ENCODE measurements around the gene CCDC88B. TPM values are rescaled to one million over a fixed set of nuclear protein-coding genes. Genes with fewer than 3 reads are reported as not detected.

CCDC88B gene
- total RNA-seq, 1 experiment from 2014 or later: 17.1 TPM

DNA sequence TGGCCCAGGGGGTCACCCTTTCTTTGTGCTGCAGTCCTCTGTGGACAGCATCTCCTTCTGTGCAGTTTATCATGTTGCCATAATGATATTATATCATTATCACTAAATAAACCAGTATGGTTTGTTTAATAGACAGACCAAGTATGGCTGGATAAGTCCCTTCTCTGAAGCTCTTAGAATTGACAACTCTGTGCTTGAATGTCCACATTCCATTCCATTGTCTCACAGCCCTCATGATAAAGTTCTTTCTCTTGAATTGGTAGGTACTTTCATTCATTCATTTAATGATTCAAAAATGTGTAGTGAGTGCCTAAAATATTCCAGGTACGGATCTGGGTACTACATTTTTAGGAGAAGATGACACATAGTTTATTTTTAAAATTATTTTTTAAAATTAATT, 26.7 kb downstream of the CCDC88B start:
- H3K4me3 ChIP-seq (ENCODE audit: low read depth in 2 of 2, low read length in 2 of 2): no peak overlapping the region
- no peaks in the 10 kb centered on the region for H3K27me3 ChIP-seq (ENCODE audit: control insufficient read depth, insufficient read depth, low read length)
- H3K9me3 ChIP-seq (ENCODE audit: control insufficient read depth, insufficient read depth, low read depth, low read length): no peaks in the 10 kb centered on the region
- in situ Hi-C loops (cut with HindIII; ENCODE audit: low pct_unique_long_range_greater_than_20kb, low sequenced_read_pairs) (no loop called here), intact Hi-C loops (cut with micrococcal nuclease; ENCODE audit: unreplicated experiment) (no loop called here)
- TF ChIP-seq POLR2AphosphoS5 (IDR thresholded peaks at IDR 0.05; ENCODE audit: low read depth, low read length): no peak
- TF ChIP-seq TCF7L2 (IDR thresholded peaks at IDR 0.05; ENCODE audit: low read depth, low read length): no peak
- TF ChIP-seq, protein P1, sequence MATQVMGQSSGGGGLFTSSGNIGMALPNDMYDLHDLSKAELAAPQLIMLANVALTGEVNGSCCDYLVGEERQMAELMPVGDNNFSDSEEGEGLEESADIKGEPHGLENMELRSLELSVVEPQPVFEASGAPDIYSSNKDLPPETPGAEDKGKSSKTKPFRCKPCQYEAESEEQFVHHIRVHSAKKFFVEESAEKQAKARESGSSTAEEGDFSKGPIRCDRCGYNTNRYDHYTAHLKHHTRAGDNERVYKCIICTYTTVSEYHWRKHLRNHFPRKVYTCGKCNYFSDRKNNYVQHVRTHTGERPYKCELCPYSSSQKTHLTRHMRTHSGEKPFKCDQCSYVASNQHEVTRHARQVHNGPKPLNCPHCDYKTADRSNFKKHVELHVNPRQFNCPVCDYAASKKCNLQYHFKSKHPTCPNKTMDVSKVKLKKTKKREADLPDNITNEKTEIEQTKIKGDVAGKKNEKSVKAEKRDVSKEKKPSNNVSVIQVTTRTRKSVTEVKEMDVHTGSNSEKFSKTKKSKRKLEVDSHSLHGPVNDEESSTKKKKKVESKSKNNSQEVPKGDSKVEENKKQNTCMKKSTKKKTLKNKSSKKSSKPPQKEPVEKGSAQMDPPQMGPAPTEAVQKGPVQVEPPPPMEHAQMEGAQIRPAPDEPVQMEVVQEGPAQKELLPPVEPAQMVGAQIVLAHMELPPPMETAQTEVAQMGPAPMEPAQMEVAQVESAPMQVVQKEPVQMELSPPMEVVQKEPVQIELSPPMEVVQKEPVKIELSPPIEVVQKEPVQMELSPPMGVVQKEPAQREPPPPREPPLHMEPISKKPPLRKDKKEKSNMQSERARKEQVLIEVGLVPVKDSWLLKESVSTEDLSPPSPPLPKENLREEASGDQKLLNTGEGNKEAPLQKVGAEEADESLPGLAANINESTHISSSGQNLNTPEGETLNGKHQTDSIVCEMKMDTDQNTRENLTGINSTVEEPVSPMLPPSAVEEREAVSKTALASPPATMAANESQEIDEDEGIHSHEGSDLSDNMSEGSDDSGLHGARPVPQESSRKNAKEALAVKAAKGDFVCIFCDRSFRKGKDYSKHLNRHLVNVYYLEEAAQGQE (IDR thresholded peaks at IDR 0.05; ENCODE audit: insufficient read depth in 1 of 2, low read depth in 2 of 2, low read length in 1 of 2): no peak
- TF ChIP-seq, protein P2, sequence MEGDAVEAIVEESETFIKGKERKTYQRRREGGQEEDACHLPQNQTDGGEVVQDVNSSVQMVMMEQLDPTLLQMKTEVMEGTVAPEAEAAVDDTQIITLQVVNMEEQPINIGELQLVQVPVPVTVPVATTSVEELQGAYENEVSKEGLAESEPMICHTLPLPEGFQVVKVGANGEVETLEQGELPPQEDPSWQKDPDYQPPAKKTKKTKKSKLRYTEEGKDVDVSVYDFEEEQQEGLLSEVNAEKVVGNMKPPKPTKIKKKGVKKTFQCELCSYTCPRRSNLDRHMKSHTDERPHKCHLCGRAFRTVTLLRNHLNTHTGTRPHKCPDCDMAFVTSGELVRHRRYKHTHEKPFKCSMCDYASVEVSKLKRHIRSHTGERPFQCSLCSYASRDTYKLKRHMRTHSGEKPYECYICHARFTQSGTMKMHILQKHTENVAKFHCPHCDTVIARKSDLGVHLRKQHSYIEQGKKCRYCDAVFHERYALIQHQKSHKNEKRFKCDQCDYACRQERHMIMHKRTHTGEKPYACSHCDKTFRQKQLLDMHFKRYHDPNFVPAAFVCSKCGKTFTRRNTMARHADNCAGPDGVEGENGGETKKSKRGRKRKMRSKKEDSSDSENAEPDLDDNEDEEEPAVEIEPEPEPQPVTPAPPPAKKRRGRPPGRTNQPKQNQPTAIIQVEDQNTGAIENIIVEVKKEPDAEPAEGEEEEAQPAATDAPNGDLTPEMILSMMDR (IDR thresholded peaks at IDR 0.05): no peak
- no peak for TF ChIP-seq SIN3A (IDR thresholded peaks at IDR 0.05; ENCODE audit: borderline replicate concordance, insufficient read depth, low read depth, low read length)
- DNase-seq (ENCODE audit: low read depth, low spot score) (no peak), ATAC-seq (no peak)
- H3K4me1 ChIP-seq (ENCODE audit: control insufficient read depth, insufficient read depth, low read length): no peaks in the 10 kb centered on the region
- ChIA-PET CTCF (interaction anchor here (0.7 kb wide), 1 partner anchor 11 kb away, joined by 4 read pairs; no protein-coding TSS in a partner anchor), POLR2A (interaction anchor here (0.7 kb wide), 1 partner anchor 28 kb away, joined by 3 read pairs; no protein-coding TSS in a partner anchor)
- no peak overlapping the region for H3K27ac ChIP-seq (ENCODE audit: low read length)
- BruUV-seq (replicated peaks): no TSS peak
- peaks cover 6% of the 10 kb centered on the region for H3K36me3 ChIP-seq (ENCODE audit: control insufficient read depth, insufficient read depth, low read length)

DNA sequence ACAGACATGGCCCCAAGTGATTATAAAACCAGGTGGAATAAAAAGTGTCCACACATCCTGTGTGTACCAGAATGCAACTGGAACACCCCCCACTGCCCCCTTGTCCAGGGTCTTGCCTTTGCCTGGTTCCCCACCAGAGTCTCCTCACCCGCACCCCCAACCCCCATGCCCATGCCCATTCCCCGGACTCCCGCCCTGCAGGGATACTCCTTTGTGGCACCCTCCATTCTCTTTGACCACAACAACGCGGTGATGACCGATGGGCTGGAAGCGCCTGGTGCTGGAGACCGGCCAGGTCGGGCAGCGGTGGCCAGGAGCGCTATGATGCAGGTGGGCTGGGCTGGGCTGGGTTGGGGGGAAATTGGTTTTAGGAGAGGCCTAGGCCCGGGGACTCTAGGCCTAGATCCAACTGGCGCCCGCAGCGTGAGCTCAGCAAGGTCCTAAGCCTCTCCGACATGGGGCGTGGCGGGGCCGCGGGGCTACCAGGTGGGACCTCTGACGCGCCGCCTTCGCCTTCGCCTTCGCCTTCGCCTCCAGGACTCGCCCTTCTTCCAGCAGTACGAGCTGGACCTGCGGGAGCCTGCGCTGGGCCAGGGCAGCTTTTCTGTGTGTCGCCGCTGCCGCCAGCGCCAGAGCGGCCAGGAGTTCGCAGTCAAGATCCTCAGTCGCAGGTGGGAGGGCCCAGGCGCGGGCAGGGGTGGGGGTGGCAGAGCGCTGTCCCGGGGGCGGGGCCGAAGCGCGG, 28.1 kb downstream of the CCDC88B start:
- ATAC-seq: no peak
- POLR2A ChIA-PET: no interaction called here
- BruUV-seq (replicated peaks): no TSS peak

More for the DNA sequence above, 28.1 kb downstream of the CCDC88B start:
- CTCF ChIA-PET: interaction anchor here (0.5 kb wide), 1 partner anchor 9 kb away, joined by 4 read pairs; no protein-coding TSS in a partner anchor
- H3K27me3 ChIP-seq (ENCODE audit: control insufficient read depth, insufficient read depth, low read length): no peaks in the 10 kb centered on the region
- H3K4me1 ChIP-seq (ENCODE audit: control insufficient read depth, insufficient read depth, low read length): peaks cover 5% of the 10 kb centered on the region; the same call in 1 of the 2 replicates
- TF ChIP-seq, protein P1 (IDR thresholded peaks at IDR 0.05; ENCODE audit: insufficient read depth in 1 of 2, low read depth in 2 of 2, low read length in 1 of 2): no peak
- TF ChIP-seq POLR2AphosphoS5 (IDR thresholded peaks at IDR 0.05; ENCODE audit: low read depth, low read length): no peak
- TF ChIP-seq, protein P2 (IDR thresholded peaks at IDR 0.05): no peak
- no peak for TF ChIP-seq SIN3A (IDR thresholded peaks at IDR 0.05; ENCODE audit: borderline replicate concordance, insufficient read depth, low read depth, low read length)
- no peak for TF ChIP-seq TCF7L2 (IDR thresholded peaks at IDR 0.05; ENCODE audit: low read depth, low read length)
- DNase-seq (ENCODE audit: low read depth, low spot score): no peak
- intact Hi-C loops (cut with micrococcal nuclease; ENCODE audit: unreplicated experiment) (no loop called here), in situ Hi-C loops (cut with HindIII; ENCODE audit: low pct_unique_long_range_greater_than_20kb, low sequenced_read_pairs) (no loop called here)
- no peak overlapping the region for H3K4me3 ChIP-seq (ENCODE audit: low read depth in 2 of 2, low read length in 2 of 2)
- H3K36me3 ChIP-seq (ENCODE audit: control insufficient read depth, insufficient read depth, low read length): peaks cover 3% of the 10 kb centered on the region; the same call in 1 of the 2 replicates
- no peaks in the 10 kb centered on the region for H3K9me3 ChIP-seq (ENCODE audit: control insufficient read depth, insufficient read depth, low read depth, low read length)
- H3K27ac ChIP-seq (ENCODE audit: low read length): no peak overlapping the region

Measured in Panc1 (cell line).